ENCODE measurements around the gene CBX2. TPM values are rescaled to one million over a fixed set of nuclear protein-coding genes. Genes with fewer than 3 reads are reported as not detected.

CBX2 gene
- total RNA-seq, 1 experiment from 2014 or later = 28.3 TPM

DNA sequence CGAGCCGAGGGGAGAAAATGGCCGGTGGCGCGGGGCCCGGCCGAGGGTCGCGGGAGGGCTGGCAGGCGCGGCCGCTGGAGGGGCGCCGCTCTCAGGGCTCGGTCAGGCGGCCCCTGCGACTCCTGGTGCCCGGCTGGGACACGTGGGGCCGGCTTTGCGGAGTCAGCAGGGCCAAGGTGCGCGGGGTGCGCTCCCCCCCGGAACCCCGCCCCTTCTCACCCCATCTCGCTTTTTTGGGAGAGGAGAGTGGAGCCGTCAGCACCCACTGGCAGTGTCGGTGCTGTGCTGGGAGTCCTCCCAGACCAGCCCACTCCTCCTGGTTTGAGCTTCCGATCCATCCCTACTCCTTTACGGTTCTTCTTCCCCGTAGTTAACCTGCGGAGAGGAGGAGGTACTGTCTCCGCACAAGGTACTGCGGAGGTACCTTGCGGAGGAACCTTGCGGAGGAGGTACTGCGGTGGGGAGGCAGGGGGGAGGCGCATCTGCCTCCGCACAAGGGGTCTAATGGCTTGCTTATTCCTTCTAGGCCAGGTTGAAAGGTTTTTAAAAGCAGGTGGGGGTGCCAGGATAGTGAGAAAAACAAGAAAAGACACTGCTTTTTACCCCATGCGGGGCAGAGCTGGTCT is 38.0 kb downstream of the CBX2 start (continued):
- TF ChIP-seq CEBPB (IDR thresholded peaks at IDR 0.05; ENCODE audit: low read depth) (no peak), EGR1 (IDR thresholded peaks at IDR 0.05; ENCODE audit: low read depth) (no peak)
- TF ChIP-seq, protein P1, sequence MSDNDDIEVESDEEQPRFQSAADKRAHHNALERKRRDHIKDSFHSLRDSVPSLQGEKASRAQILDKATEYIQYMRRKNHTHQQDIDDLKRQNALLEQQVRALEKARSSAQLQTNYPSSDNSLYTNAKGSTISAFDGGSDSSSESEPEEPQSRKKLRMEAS (IDR thresholded peaks at IDR 0.05) = no peak

- Histone ChIP-seq H3K27me3 (ENCODE audit: insufficient read depth, low read length) (no peaks in the 10 kb centered on the region), H3K79me2 (ENCODE audit: insufficient read depth, low read length) (no peaks in the 10 kb centered on the region), H4K20me1 (ENCODE audit: insufficient read depth) (no peaks in the 10 kb centered on the region), H3K4me2 (ENCODE audit: low read length) (no peak overlapping the region), H3K9me3 (ENCODE audit: control insufficient read depth in 1 of 2, insufficient read depth in 1 of 2, low read depth in 1 of 2, low read length in 2 of 2) (no peaks in the 10 kb centered on the region), H3K36me3 (ENCODE audit: control insufficient read depth in 1 of 2, insufficient read depth in 2 of 2, low read length in 2 of 2) (no peaks in the 10 kb centered on the region), H3K9ac (ENCODE audit: low read length) (no peak overlapping the region), H3K9me2 (ENCODE audit: insufficient read depth) (no peaks in the 10 kb centered on the region), H3K4me1 (ENCODE audit: control insufficient read depth in 1 of 2, insufficient read depth in 2 of 2, low read length in 2 of 2) (peaks cover 0 to 4% of the 10 kb centered on the region in 2 experiments; a peak in 1 of 4 replicates), H3K27ac (ENCODE audit: low read depth, low read length) (no peak overlapping the region), H3K4me3 (replicated peaks in 1 of 2; ENCODE audit: low read depth in 1 of 2, low read length in 2 of 2) (no peak overlapping the region), H2AFZ (ENCODE audit: low read depth, low read length, poor library complexity, severe bottlenecking) (no peak overlapping the region)
- CTCF ChIA-PET = interaction anchor here (1.0 to 2.3 kb wide), 2 partner anchors 8 to 17 kb away, joined by 4 to 6 read pairs; no protein-coding TSS in a partner anchor
- DNase-seq (ENCODE audit: low read depth, low spot score) (no peak), ATAC-seq (no peak)
- RAD21 ChIA-PET (ENCODE audit: low non-redundant PET in 1 of 2, low total read pairs in 2 of 2, uncharacterized antibody in 2 of 2, unreplicated experiment in 2 of 2) = no interaction called here
- TF ChIP-seq POLR2AphosphoS5 (IDR thresholded peaks at IDR 0.05; ENCODE audit: low read depth, low read length) = no peak
- TF ChIP-seq RAD21 (IDR thresholded peaks at IDR 0.05; ENCODE audit: low read depth) = no peak
- no peak for TF ChIP-seq SP1 (IDR thresholded peaks at IDR 0.05; ENCODE audit: low read depth)
- TF ChIP-seq ATF3 (IDR thresholded peaks at IDR 0.05) = no peak
- POLR2A ChIA-PET = interaction anchor here (0.8 to 1.8 kb wide), 4 partner anchors 8 to 19 kb away, joined by 3 to 6 read pairs (median 3); no protein-coding TSS in a partner anchor
- no TSS peak for BruUV-seq (replicated peaks)
- intact Hi-C loops (cut with micrococcal nuclease) = no loop called here
These were observed 40.2 kb downstream of the CBX2 start for GRCh38 chr17:79818026-79818758.
